Measurements from ENCODE around the gene TKFC. TPM values are rescaled to one million over a fixed set of nuclear protein-coding genes. Genes with fewer than 3 reads are reported as not detected.

The TKFC gene
- total RNA-seq, 1 donor from 2014 or later: 17.8 TPM

DNA sequence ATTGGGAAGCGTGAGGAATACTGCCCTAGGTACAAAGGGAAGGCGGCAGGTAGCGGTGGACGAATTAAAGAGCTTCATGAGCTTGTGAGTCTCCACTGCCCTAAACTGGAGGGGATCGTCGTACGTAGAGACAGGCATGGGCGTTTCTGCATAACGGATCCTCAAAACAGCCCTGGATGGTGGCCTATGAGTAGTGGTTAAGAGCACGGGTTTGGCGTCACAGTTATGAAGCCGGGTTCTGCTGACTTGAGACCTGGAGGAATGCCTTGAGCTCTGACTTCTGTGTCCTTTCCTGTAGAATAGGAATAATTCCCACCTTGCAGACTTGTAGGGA, 29.5 kb downstream of the TKFC start:
- peak overlapping the region; percentile 82 for H3K4me3 ChIP-seq
- H3K27me3 ChIP-seq (ENCODE audit: low read depth): no peaks in the 10 kb centered on the region
- H3K9me3 ChIP-seq (replicated peaks): no peaks in the 10 kb centered on the region
- TF ChIP-seq CTCF (IDR thresholded peaks at IDR 0.05; ENCODE audit: borderline replicate concordance): no peak
- peaks cover 43% of the 10 kb centered on the region for H3K4me1 ChIP-seq
- peak overlapping the region; percentile 99 for H3K27ac ChIP-seq (replicated peaks)
- no peak for DNase-seq
- intact Hi-C loops (cut with micrococcal nuclease): no loop called here
- peaks cover 38% of the 10 kb centered on the region for H3K36me3 ChIP-seq

- intact Hi-C loops (cut with micrococcal nuclease): no loop called here
- H3K27ac ChIP-seq (replicated peaks): no peak overlapping the region
- H3K36me3 ChIP-seq: peaks cover 54% of the 10 kb centered on the region
These were observed 31.1 kb downstream of the TKFC start for GRCh38 chr11:61364012-61364675.

GRCh38 chr11:61367406-61367805, 34.4 kb downstream of the TKFC start:
- no peak for DNase-seq
- intact Hi-C loops (cut with micrococcal nuclease): no loop called here
- Histone ChIP-seq H3K27me3 (ENCODE audit: low read depth) (no peaks in the 10 kb centered on the region), H3K36me3 (peaks cover 69% of the 10 kb centered on the region), H3K27ac (replicated peaks) (no peak overlapping the region), H3K4me3 (no peak overlapping the region), H3K4me1 (peaks cover 28% of the 10 kb centered on the region), H3K9me3 (replicated peaks) (no peaks in the 10 kb centered on the region)
- TF ChIP-seq CTCF (IDR thresholded peaks at IDR 0.05; ENCODE audit: borderline replicate concordance): no peak

More at GRCh38 chr11:61364012-61364675, 31.1 kb downstream of the TKFC start:
- no peak for TF ChIP-seq CTCF (IDR thresholded peaks at IDR 0.05; ENCODE audit: borderline replicate concordance)
- Histone ChIP-seq H3K9me3 (replicated peaks) (no peaks in the 10 kb centered on the region), H3K27me3 (ENCODE audit: low read depth) (no peaks in the 10 kb centered on the region), H3K4me1 (peaks cover 43% of the 10 kb centered on the region), H3K4me3 (no peak overlapping the region)
- no peak for DNase-seq

DNA sequence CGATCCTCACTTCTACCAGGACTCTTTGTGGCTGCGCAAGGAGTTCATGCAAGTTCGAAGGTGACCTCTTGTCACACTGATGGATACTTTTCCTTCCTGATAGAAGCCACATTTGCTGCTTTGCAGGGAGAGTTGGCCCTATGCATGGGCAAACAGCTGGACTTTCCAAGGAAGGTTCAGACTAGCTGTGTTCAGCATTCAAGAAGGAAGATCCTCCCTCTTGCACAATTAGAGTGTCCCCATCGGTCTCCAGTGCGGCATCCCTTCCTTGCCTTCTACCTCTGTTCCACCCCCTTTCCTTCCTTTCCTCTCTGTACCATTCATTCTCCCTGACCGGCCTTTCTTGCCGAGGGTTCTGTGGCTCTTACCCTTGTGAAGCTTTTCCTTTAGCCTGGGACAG, 35.6 kb downstream of the TKFC start:
- Histone ChIP-seq H3K36me3 (peaks cover 69% of the 10 kb centered on the region), H3K27ac (replicated peaks) (peak overlapping the region; percentile 53), H3K9me3 (replicated peaks) (no peaks in the 10 kb centered on the region), H3K27me3 (ENCODE audit: low read depth) (no peaks in the 10 kb centered on the region), H3K4me3 (no peak overlapping the region), H3K4me1 (peaks cover 15% of the 10 kb centered on the region)
- intact Hi-C loops (cut with micrococcal nuclease): no loop called here
- TF ChIP-seq CTCF (IDR thresholded peaks at IDR 0.05; ENCODE audit: borderline replicate concordance): no peak
- DNase-seq: no peak

- Histone ChIP-seq H3K4me1 (peaks cover 15% of the 10 kb centered on the region), H3K27ac (replicated peaks) (peak overlapping the region; percentile 53), H3K4me3 (no peak overlapping the region), H3K27me3 (ENCODE audit: low read depth) (no peaks in the 10 kb centered on the region), H3K36me3 (peaks cover 60% of the 10 kb centered on the region), H3K9me3 (replicated peaks) (no peaks in the 10 kb centered on the region)
- intact Hi-C loops (cut with micrococcal nuclease): no loop called here
- DNase-seq: peak; percentile 57
- no peak for TF ChIP-seq CTCF (IDR thresholded peaks at IDR 0.05; ENCODE audit: borderline replicate concordance)
These were observed 36.6 kb downstream of the TKFC start for GRCh38 chr11:61369372-61370348.

Data from left ventricle myocardium inferior (tissue), 1 donor.